ENCODE data around the gene CASTOR1.

DNA sequence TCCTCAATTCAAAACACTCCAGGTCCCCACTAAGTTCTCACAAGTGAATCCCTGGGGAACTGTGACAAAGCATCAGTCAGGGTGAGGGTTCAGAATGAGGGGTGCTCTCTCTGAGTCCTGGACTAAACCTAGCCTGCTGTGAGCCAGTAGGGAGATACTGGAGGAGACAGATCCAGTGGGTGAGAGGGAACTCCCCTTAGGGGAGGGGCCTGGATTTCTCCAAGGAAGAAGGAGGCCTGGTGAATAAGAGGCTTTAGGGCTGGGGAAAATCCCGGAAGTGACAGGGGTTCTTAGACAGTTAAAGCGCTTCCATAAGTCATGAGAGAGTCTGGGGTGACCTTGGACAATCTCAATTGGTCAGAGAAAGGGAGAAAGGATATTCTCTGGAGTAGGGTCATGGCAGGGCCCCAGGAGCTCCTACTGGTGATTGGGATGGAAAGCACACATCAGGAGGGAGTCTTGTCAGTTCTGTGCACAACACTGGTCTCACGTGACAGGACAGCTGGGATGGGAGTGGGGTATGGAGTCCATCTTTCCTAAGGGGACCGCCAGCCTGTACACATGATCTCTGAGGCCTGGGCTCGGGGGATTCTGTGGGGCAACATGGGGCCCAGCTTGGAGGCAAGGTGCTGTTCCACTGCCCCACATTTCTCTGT is 35.9 kb upstream of the CASTOR1 start:
- no peak for TF ChIP-seq EZH2 (IDR thresholded peaks at IDR 0.05; ENCODE audit: borderline replicate concordance, low read depth, low read length, severe bottlenecking)
- TF ChIP-seq, protein P1, sequence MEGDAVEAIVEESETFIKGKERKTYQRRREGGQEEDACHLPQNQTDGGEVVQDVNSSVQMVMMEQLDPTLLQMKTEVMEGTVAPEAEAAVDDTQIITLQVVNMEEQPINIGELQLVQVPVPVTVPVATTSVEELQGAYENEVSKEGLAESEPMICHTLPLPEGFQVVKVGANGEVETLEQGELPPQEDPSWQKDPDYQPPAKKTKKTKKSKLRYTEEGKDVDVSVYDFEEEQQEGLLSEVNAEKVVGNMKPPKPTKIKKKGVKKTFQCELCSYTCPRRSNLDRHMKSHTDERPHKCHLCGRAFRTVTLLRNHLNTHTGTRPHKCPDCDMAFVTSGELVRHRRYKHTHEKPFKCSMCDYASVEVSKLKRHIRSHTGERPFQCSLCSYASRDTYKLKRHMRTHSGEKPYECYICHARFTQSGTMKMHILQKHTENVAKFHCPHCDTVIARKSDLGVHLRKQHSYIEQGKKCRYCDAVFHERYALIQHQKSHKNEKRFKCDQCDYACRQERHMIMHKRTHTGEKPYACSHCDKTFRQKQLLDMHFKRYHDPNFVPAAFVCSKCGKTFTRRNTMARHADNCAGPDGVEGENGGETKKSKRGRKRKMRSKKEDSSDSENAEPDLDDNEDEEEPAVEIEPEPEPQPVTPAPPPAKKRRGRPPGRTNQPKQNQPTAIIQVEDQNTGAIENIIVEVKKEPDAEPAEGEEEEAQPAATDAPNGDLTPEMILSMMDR (IDR thresholded peaks at IDR 0.05; ENCODE audit: extremely low read depth in 1 of 2, insufficient read depth in 1 of 2, low read depth in 1 of 2, low read length in 2 of 2), result no peak
- TF ChIP-seq POLR2AphosphoS5 (IDR thresholded peaks at IDR 0.05; ENCODE audit: insufficient read depth, low read depth, low read length), result no peak
- no peak for TF ChIP-seq MAX (IDR thresholded peaks at IDR 0.05; ENCODE audit: insufficient read depth, insufficient read length)
- no peak for TF ChIP-seq POLR2A (IDR thresholded peaks at IDR 0.05; ENCODE audit: low read depth, low read length)
- no peak for TF ChIP-seq MYC (IDR thresholded peaks at IDR 0.05; ENCODE audit: low read depth, low read length)

Data from endothelial cell of umbilical vein (primary cell).